KOPT-K1 (cell line): Measurements from ENCODE around the gene UBQLN4.
A peak's percentile ranks its signal among the peaks of the same experiment; 100 is the strongest.
"Not testable (repeated sequence)": the region's sequence is repeated elsewhere in the genome, so short reads cannot be mapped to it uniquely, and the experiment has no call there.

ENCODE experiments used
- H3K27ac ChIP-seq: fragments of 200-600 bp; sonication (generic); 2 replicates; pipeline ENCODE4 v1.5.1; 2016; ENCODE audit warnings: antibody characterized with exemption, mild to moderate bottlenecking, low read depth, low read length; ENCODE audit not compliant: poor library complexity, severe bottlenecking
- H3K36me3 ChIP-seq: fragments of 200-600 bp; sonication (generic); 2 replicates; pipeline ENCODE4 v1.5.1; 2017; ENCODE audit warnings: antibody characterized with exemption, mild to moderate bottlenecking, low read length, moderate library complexity; ENCODE audit not compliant: insufficient read depth
- H3K9me3 ChIP-seq: fragments of 200-600 bp; sonication (generic); 2 replicates; pipeline ENCODE4 v1.5.1; 2017; ENCODE audit warnings: antibody characterized with exemption, low read length, mild to moderate bottlenecking; ENCODE audit not compliant: insufficient read depth, poor library complexity, severe bottlenecking

The UBQLN4 gene

GRCh38 chr1:156055281-156056048 is 1.9 kb upstream of the UBQLN4 start:
- H3K27ac ChIP-seq = peak overlapping the region; percentile 83

GRCh38 chr1:156054500-156055280 is 1.1 kb upstream of the UBQLN4 start, which contains the start of gene LAMTOR2:
TSS of gene LAMTOR2 (plus strand) at chr1:156054782. CDS start at chr1:156054890, 108 bp downstream.
- Histone ChIP-seq H3K9me3 (no peaks in the 10 kb centered on the region), H3K36me3 (peaks cover 34% of the 10 kb centered on the region), H3K27ac (peak within 1 kb of the TSS; percentile 83)

More at GRCh38 chr1:156055281-156056048, 1.9 kb upstream of the UBQLN4 start:
- no peaks in the 10 kb centered on the region for H3K9me3 ChIP-seq
- H3K36me3 ChIP-seq = peaks cover 26% of the 10 kb centered on the region

- no peaks in the 10 kb centered on the region for H3K9me3 ChIP-seq
- H3K36me3 ChIP-seq = peaks cover 43% of the 10 kb centered on the region
- H3K27ac ChIP-seq = peak overlapping the region; percentile 83
Observed at GRCh38 chr1:156052862-156053767, 483 bp downstream of the UBQLN4 start.

GRCh38 chr1:156051011-156051725 is 2.4 kb downstream of the UBQLN4 start:
- Histone ChIP-seq H3K9me3 (no peaks in the 10 kb centered on the region), H3K27ac (no peak overlapping the region), H3K36me3 (peaks cover 51% of the 10 kb centered on the region)

GRCh38 chr1:156050376-156050775 is 3.2 kb downstream of the UBQLN4 start:
- Histone ChIP-seq H3K27ac (no peak overlapping the region), H3K9me3 (no peaks in the 10 kb centered on the region), H3K36me3 (peaks cover 54% of the 10 kb centered on the region)

GRCh38 chr1:156048663-156049258 is 4.8 kb downstream of the UBQLN4 start:
- peaks cover 70% of the 10 kb centered on the region for H3K36me3 ChIP-seq
- no peaks in the 10 kb centered on the region for H3K9me3 ChIP-seq
- H3K27ac ChIP-seq = no peak overlapping the region

GRCh38 chr1:156045076-156045475 is 8.5 kb downstream of the UBQLN4 start:
- Histone ChIP-seq H3K36me3 (peaks cover 86% of the 10 kb centered on the region), H3K27ac (no peak overlapping the region), H3K9me3 (no peaks in the 10 kb centered on the region)

- Histone ChIP-seq H3K27ac (no peak overlapping the region), H3K36me3 (peaks cover 77% of the 10 kb centered on the region), H3K9me3 (no peaks in the 10 kb centered on the region)
Observed at GRCh38 chr1:156042828-156043227, 10.8 kb downstream of the UBQLN4 start.

- peaks cover 26% of the 10 kb centered on the region for H3K36me3 ChIP-seq
- H3K9me3 ChIP-seq, H3K27ac ChIP-seq: not testable (repeated sequence)
Observed at GRCh38 chr1:156034991-156035390, 18.6 kb downstream of the UBQLN4 start.

GRCh38 chr1:156033011-156033410 is 20.6 kb downstream of the UBQLN4 start:
- no peaks in the 10 kb centered on the region for H3K9me3 ChIP-seq
- peaks cover 13% of the 10 kb centered on the region for H3K36me3 ChIP-seq
- no peak overlapping the region for H3K27ac ChIP-seq

GRCh38 chr1:156026588-156026987 is 27.0 kb downstream of the UBQLN4 start:
- no peaks in the 10 kb centered on the region for H3K36me3 ChIP-seq
- H3K9me3 ChIP-seq = no peaks in the 10 kb centered on the region
- no peak overlapping the region for H3K27ac ChIP-seq

- Histone ChIP-seq H3K27ac (no peak overlapping the region), H3K9me3 (no peaks in the 10 kb centered on the region), H3K36me3 (no peaks in the 10 kb centered on the region)
Observed at GRCh38 chr1:156025876-156026275, 27.7 kb downstream of the UBQLN4 start.

- Histone ChIP-seq H3K27ac (no peak overlapping the region), H3K9me3 (no peaks in the 10 kb centered on the region), H3K36me3 (peaks cover under 1% of the 10 kb centered on the region; the same call in 1 of the 2 replicates)
Observed at GRCh38 chr1:156024801-156025200, 28.8 kb downstream of the UBQLN4 start.

GRCh38 chr1:156021954-156022353 is 31.6 kb downstream of the UBQLN4 start:
- no peaks in the 10 kb centered on the region for H3K9me3 ChIP-seq
- H3K27ac ChIP-seq = no peak overlapping the region
- H3K36me3 ChIP-seq = peaks cover 29% of the 10 kb centered on the region
